CD4-positive, alpha-beta T cell (primary cell): Measurements from ENCODE around the gene TAF9. TPM values are rescaled to one million over a fixed set of nuclear protein-coding genes. Genes with fewer than 3 reads are reported as not detected.
"Not testable (repeated sequence)": the region's sequence is repeated elsewhere in the genome, so short reads cannot be mapped to it uniquely, and the experiment has no call there.

Experiments used
- ATAC-seq: fragments of 200-7000 bp; cut with Tn5 transposase; one replicate; pipeline ENCODE4 v1.10.0; 2022; ENCODE audit warnings: mild to moderate bottlenecking; ENCODE audit not compliant: poor library complexity
- CTCF ChIA-PET: fragments of 350-600 bp; sonication (Branson Sonifier 250); formaldehyde crosslinking; loops from one replicate; lab custom pipeline; 2021; ENCODE audit warnings: antibody characterized with exemption, inconsistent platforms; lab: Charles Lee
- POLR2A ChIA-PET: fragments of 350-600 bp; sonication (Branson Sonifier 250); formaldehyde crosslinking; loops from one replicate; lab custom pipeline; 2021; ENCODE audit warnings: antibody characterized with exemption, inconsistent platforms; lab: Charles Lee
- DNase-seq, 14 experiments: peaks; one replicate each; pipeline ENCODE4 v3.0.0-alpha.2; 2013 to 2020; ENCODE audit warnings: mixed read lengths in 2 of 14
- H3K27ac ChIP-seq, 2 donors: one replicate each; pipeline versions ENCODE4 v1.5.1 to v1.7.0; 2013; ENCODE audit warnings: low read length in 2 of 2, low read depth in 1 of 2, mild to moderate bottlenecking in 1 of 2
- H3K27me3 ChIP-seq, 2 experiments: 1 replicate in 1 of 2; 2 replicates in 1 of 2; pipeline versions ENCODE4 v1.6.1 to v1.7.0; 2013; ENCODE audit warnings: low read length in 2 of 2, control low read depth in 1 of 2, mild to moderate bottlenecking in 1 of 2, moderate library complexity in 1 of 2; ENCODE audit not compliant: insufficient read depth in 2 of 2, control insufficient read depth in 1 of 2
- H3K36me3 ChIP-seq: one replicate; pipeline ENCODE4 v1.6.1; 2013; ENCODE audit warnings: low read length, control low read depth; ENCODE audit not compliant: insufficient read depth
- H3K4me1 ChIP-seq: one replicate; pipeline ENCODE4 v1.6.1; 2013; ENCODE audit warnings: low read length, control low read depth; ENCODE audit not compliant: insufficient read depth
- H3K4me3 ChIP-seq: one replicate; pipeline ENCODE4 v1.5.1; 2013; ENCODE audit warnings: mild to moderate bottlenecking, low read length, moderate library complexity
- H3K9me3 ChIP-seq, 2 experiments: 1 replicate in 1 of 2; 2 replicates in 1 of 2; pipeline versions ENCODE4 v1.6.1 to v1.7.0; 2013; ENCODE audit warnings: low read length in 2 of 2, mild to moderate bottlenecking in 2 of 2, control low read depth in 1 of 2, moderate library complexity in 1 of 2; ENCODE audit not compliant: control insufficient read depth in 1 of 2, insufficient read depth in 1 of 2
- H3K27ac Mint-ChIP-seq: one replicate; pipeline ENCODE4 v1.8.0; 2020; ENCODE audit warnings: mixed read lengths
- H3K27me3 Mint-ChIP-seq: one replicate; pipeline ENCODE4 v1.8.0; 2021; ENCODE audit warnings: mixed read lengths
- H3K36me3 Mint-ChIP-seq: one replicate; pipeline ENCODE4 v1.8.0; 2021; ENCODE audit warnings: low read depth, mixed read lengths
- H3K4me1 Mint-ChIP-seq: one replicate; pipeline ENCODE4 v1.8.0; 2021; ENCODE audit warnings: low read depth, mixed read lengths
- H3K4me3 Mint-ChIP-seq: one replicate; pipeline ENCODE4 v1.8.0; 2020; ENCODE audit warnings: mild to moderate bottlenecking, mixed read lengths
- H3K9me3 Mint-ChIP-seq: one replicate; pipeline ENCODE4 v1.8.0; 2020; ENCODE audit warnings: mixed read lengths
- CTCF ChIP-seq: fragments of 200-600 bp; IDR thresholded peaks from one replicate; pipeline ENCODE4 v1.8.0; 2022; ENCODE audit warnings: antibody characterized with exemption, mild to moderate bottlenecking
- intact Hi-C, 2 experiments: fragments of 100-400 bp; cut with DNase I in 1 of 2; cut with micrococcal nuclease in 1 of 2; formaldehyde crosslinking; loops; one replicate each; pipeline versions ENCODE4 v1.15.1 to v1.9.0; 2023 to 2025; cut with DNase I, micrococcal nuclease
- total RNA-seq, 174 experiments: library from RNA in 2 of 174; stranded (reverse) in 2 of 174; gene quantifications; one replicate each; pipeline ENCODE4 v1.2.3 and lab custom pipeline; 2021 to 2026

Gene TAF9
- total RNA-seq, 2 experiments from 2014 or later, result 53.8 to 54.2 TPM

GRCh38 chr5:69372394-69372793, 3.1 kb upstream of the TAF9 start:
- H3K27ac Mint-ChIP-seq, result peak overlapping the region; percentile 21
- CTCF ChIA-PET, result interaction anchor here (1.1 to 1.6 kb wide), 2 partner anchors 32 to 279 kb away, joined by 3 to 10 read pairs; partner anchors contain the start of gene SLC30A5
- H3K9me3 Mint-ChIP-seq, result no peaks in the 10 kb centered on the region
- no peak for TF ChIP-seq CTCF
- no peak for ATAC-seq
- POLR2A ChIA-PET, result interaction anchor here (1.1 to 1.5 kb wide), 3 partner anchors 40 to 278 kb away, joined by 3 to 6 read pairs (median 5); partner anchors contain the start of genes CCDC125, CDK7 and SLC30A5
- H3K27me3 Mint-ChIP-seq, result no peaks in the 10 kb centered on the region
- intact Hi-C loops, result loop anchor here in 1 of 2 experiments (5.0 kb wide), 1 partner anchor 140 kb away; the partner anchor contains the start of gene CDK7
- Histone ChIP-seq H3K4me1 (peaks cover 18% of the 10 kb centered on the region), H3K27ac (no peak overlapping the region), H3K4me3 (no peak overlapping the region), H3K9me3 (no peaks in the 10 kb centered on the region), H3K36me3 (peaks cover 18% of the 10 kb centered on the region), H3K27me3 (no peaks in the 10 kb centered on the region)
- H3K4me3 Mint-ChIP-seq, result peak overlapping the region; percentile 66
- peaks cover 57% of the 10 kb centered on the region for H3K36me3 Mint-ChIP-seq
- DNase-seq, result no peak
- peaks cover 37% of the 10 kb centered on the region for H3K4me1 Mint-ChIP-seq

GRCh38 chr5:69370335-69370734, 1.0 kb upstream of the TAF9 start:
- Histone ChIP-seq H3K4me1 (peaks cover 20% of the 10 kb centered on the region), H3K4me3 (peak overlapping the region; percentile 90), H3K27ac (peak overlapping the region in 1 of 2 donors; percentile 98), H3K36me3 (peaks cover 26% of the 10 kb centered on the region)
- H3K9me3 Mint-ChIP-seq, H3K27me3 Mint-ChIP-seq, H3K27me3 ChIP-seq, ATAC-seq, H3K9me3 ChIP-seq: not testable (repeated sequence)
- H3K4me3 Mint-ChIP-seq, result peak overlapping the region; percentile 92
- H3K27ac Mint-ChIP-seq, result peak overlapping the region; percentile 98
- H3K36me3 Mint-ChIP-seq, result peaks cover 57% of the 10 kb centered on the region
- ChIA-PET POLR2A (interaction anchor here (1.7 to 2.1 kb wide), 3 partner anchors 37 to 277 kb away, joined by 10 to 17 read pairs (median 11); partner anchors contain the start of genes CCDC125, CDK7 and SLC30A5), CTCF (interaction anchor here (1.0 to 1.2 kb wide), 3 partner anchors 36 to 327 kb away, joined by 3 to 7 read pairs (median 4); partner anchors contain the start of gene SLC30A5)
- intact Hi-C loops, result loop anchor here in 1 of 2 experiments (5.0 kb wide), 1 partner anchor 138 kb away; the partner anchor contains the start of gene CDK7
- H3K4me1 Mint-ChIP-seq, result peaks cover 49% of the 10 kb centered on the region
- DNase-seq, result peak in 1 of 14 experiments; percentile 11

- CTCF ChIA-PET, result no interaction called here
- intact Hi-C loops, result loop anchor here (1.0 to 5.0 kb wide), 7 partner anchors 36 to 326 kb away; partner anchors contain the start of genes CCDC125 (in 2 of the 2), CCNB1 (in 1 of the 2) and CENPH (in 1 of the 2)
Observed at GRCh38 chr5:69368458-69369339, 621 bp downstream of the TAF9 start.

More at GRCh38 chr5:69368458-69369339, 621 bp downstream of the TAF9 start:
- H3K4me1 ChIP-seq, result peaks cover 20% of the 10 kb centered on the region
- TF ChIP-seq CTCF, result no peak
- H3K36me3 ChIP-seq, result peaks cover 31% of the 10 kb centered on the region
- ATAC-seq (peak; percentile 15), DNase-seq (peak in 6 of 14 experiments; percentile 3 to 72 (median 22))
- Mint-ChIP-seq H3K27ac (peak overlapping the region; percentile 98), H3K27me3 (no peaks in the 10 kb centered on the region), H3K9me3 (no peaks in the 10 kb centered on the region), H3K4me3 (peak overlapping the region; percentile 99), H3K4me1 (peaks cover 60% of the 10 kb centered on the region), H3K36me3 (peaks cover 61% of the 10 kb centered on the region)
- H3K27ac ChIP-seq, result peak overlapping the region; percentile 94 to 98
- no peaks in the 10 kb centered on the region for H3K9me3 ChIP-seq
- H3K4me3 ChIP-seq, result peak overlapping the region; percentile 90
- H3K27me3 ChIP-seq, result no peaks in the 10 kb centered on the region
- POLR2A ChIA-PET, result interaction anchor here (1.9 to 2.1 kb wide), 2 partner anchors 35 to 134 kb away, joined by 11 to 17 read pairs; partner anchors contain the start of genes CCDC125 and CDK7
